GM12864 (cell line): Measurements from ENCODE around the gene GNPDA2.

Source experiments
- DNase-seq: peaks from one replicate; pipeline ENCODE4 v3.0.0-alpha.2; 2011; ENCODE audit warnings: low read depth
- H3K4me3 ChIP-seq: 2 replicates; pipeline ENCODE4 v1.5.1; 2011; ENCODE audit warnings: mild to moderate bottlenecking, low read depth, low read length, control low read depth
- CTCF ChIP-seq: IDR thresholded peaks from 2 replicates; pipeline ENCODE4 v1.5.1; 2011; ENCODE audit warnings: low read depth, mild to moderate bottlenecking, moderate library complexity, low read length, control low read depth, inconsistent platforms; ENCODE audit errors: missing control alignments

The GNPDA2 gene

GRCh38 chr4:44660396-44660795, 66.0 kb downstream of the GNPDA2 start:
- H3K4me3 ChIP-seq: no peak overlapping the region
- TF ChIP-seq CTCF: no peak
- no peak for DNase-seq

DNA sequence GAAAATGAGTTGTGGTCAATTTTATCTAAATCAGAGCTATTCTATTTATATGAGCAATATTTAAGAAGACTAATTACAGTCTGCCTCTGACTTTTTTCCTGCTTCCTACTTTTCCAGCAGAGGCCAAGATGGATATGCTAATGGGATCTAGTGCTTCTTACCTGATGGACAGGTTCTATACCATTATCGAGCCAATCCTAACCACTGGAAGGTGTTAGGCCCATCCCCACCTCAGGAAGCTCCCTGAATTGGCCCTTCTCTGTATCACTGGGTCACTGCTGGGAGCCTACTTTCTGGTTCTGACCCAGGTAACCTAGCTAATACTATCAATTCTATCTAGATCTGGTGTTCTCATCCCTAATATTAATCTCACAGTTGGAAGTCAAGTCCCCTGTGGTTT, 74.4 kb downstream of the GNPDA2 start:
- no peak overlapping the region for H3K4me3 ChIP-seq
- TF ChIP-seq CTCF: no peak
- DNase-seq: no peak
